ENCODE results near the gene COL6A5. TPM values are rescaled to one million over a fixed set of nuclear protein-coding genes. Genes with fewer than 3 reads are reported as not detected.

The COL6A5 gene
- total and polyA plus RNA-seq, 9 of the 15 experiments (the other 6 are each of a cell fraction or from before 2014, with no cell fraction given): 1.5 to 9.7 (median 5.6) TPM

DNA sequence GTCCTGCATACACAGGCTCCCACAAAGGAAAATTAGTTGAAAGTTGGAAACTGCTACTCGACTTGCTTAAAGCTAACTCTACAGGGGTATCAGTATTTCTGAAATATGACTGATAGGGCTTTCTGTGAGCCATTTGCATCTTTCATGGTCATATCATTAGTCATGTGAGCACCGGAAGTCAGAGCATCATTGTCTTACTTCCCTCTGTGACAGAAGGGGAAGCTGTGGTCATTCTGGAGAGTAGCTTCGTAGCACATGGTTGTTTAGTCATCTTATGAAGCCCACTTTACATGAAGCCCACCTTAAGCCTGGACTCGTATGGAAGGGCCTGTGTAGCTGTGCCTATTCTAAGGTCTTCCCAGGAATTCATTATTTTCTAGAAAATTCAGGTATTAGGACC lies 69.0 kb downstream of the COL6A5 start:
- Histone ChIP-seq H3K4me3 (no peak overlapping the region), H3K9me3 (replicated peaks; ENCODE audit: control insufficient read depth, insufficient read depth, low read depth, low read length) (no peaks in the 10 kb centered on the region), H3K9me1 (ENCODE audit: control insufficient read depth, insufficient read depth, low read length) (no peaks in the 10 kb centered on the region), H3K27ac (ENCODE audit: extremely low read depth, low read depth, low read length) (no peak overlapping the region), H3K4me1 (replicated peaks in 1 of 2; ENCODE audit: control insufficient read depth in 2 of 2, insufficient read depth in 2 of 2, low read length in 2 of 2) (no peaks in the 10 kb centered on the region), H3K9ac (ENCODE audit: insufficient read depth in 1 of 2, low read depth in 2 of 2, low read length in 2 of 2) (no peak overlapping the region), H2AFZ (ENCODE audit: low read depth, low read length) (no peak overlapping the region), H3K4me2 (ENCODE audit: insufficient read depth, low read length) (no peak overlapping the region), H3K79me2 (ENCODE audit: control insufficient read depth, insufficient read depth, low read length) (no peaks in the 10 kb centered on the region), H4K20me1 (replicated peaks; ENCODE audit: control insufficient read depth, insufficient read depth, low read length) (no peaks in the 10 kb centered on the region), H3K36me3 (ENCODE audit: control insufficient read depth, insufficient read depth, low read length) (peaks cover 31% of the 10 kb centered on the region; the same call in 2 of the 3 replicates), H3K27me3 (ENCODE audit: control insufficient read depth in 2 of 2, insufficient read depth in 2 of 2, low read length in 2 of 2) (no peaks in the 10 kb centered on the region)
- WGBS (ENCODE audit: insufficient coverage, low coverage, missing lambda C conversion rate): 81% methylated on average over 3 of the region's 4 CpGs
- no peak for FAIRE-seq
- ChIA-PET CTCF (ENCODE audit: low intra/inter-chr PET ratio) (no interaction called here), POLR2A (no interaction called here)
- BruUV-seq (replicated peaks): no TSS peak
- no peak for DNase-seq (ENCODE audit: extremely low read depth in 1 of 4, low spot score in 3 of 4)
- intact Hi-C loops (cut with micrococcal nuclease): no loop called here
- in situ Hi-C loops (cut with MboI): no loop called here
- ATAC-seq: no peak
- TF ChIP-seq ELF1 (tag; IDR thresholded peaks at IDR 0.05): no peak
- TF ChIP-seq, protein P1, sequence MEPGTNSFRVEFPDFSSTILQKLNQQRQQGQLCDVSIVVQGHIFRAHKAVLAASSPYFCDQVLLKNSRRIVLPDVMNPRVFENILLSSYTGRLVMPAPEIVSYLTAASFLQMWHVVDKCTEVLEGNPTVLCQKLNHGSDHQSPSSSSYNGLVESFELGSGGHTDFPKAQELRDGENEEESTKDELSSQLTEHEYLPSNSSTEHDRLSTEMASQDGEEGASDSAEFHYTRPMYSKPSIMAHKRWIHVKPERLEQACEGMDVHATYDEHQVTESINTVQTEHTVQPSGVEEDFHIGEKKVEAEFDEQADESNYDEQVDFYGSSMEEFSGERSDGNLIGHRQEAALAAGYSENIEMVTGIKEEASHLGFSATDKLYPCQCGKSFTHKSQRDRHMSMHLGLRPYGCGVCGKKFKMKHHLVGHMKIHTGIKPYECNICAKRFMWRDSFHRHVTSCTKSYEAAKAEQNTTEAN (CRISPR knock-in tag; IDR thresholded peaks at IDR 0.05): no peak
- no peak for TF ChIP-seq NR4A1 (CRISPR knock-in tag; IDR thresholded peaks at IDR 0.05)
- no peak for TF ChIP-seq NR4A1 (tag; IDR thresholded peaks at IDR 0.05)
- no peak for TF ChIP-seq SMARCC2 (IDR thresholded peaks at IDR 0.05; ENCODE audit: low read depth)
- TF ChIP-seq ZNF253 (CRISPR knock-in tag; conservative IDR thresholded peaks at IDR 0.05): no peak
- no peak for TF ChIP-seq BCOR (IDR thresholded peaks at IDR 0.05)
- TF ChIP-seq YY1 (IDR thresholded peaks at IDR 0.05; ENCODE audit: borderline replicate concordance in 1 of 3, control insufficient read depth in 1 of 3, extremely low read depth in 1 of 3, insufficient read depth in 3 of 3, insufficient read length in 1 of 3, insufficient replicate concordance in 2 of 3, low read depth in 1 of 3, low read length in 2 of 3): no peak
- TF ChIP-seq DIDO1 (tag; IDR thresholded peaks at IDR 0.05; ENCODE audit: low read depth): no peak
- TF ChIP-seq RREB1 (CRISPR knock-in tag; IDR thresholded peaks at IDR 0.05): no peak
- TF ChIP-seq TARDBP (IDR thresholded peaks at IDR 0.05): no peak
- TF ChIP-seq TFAM (CRISPR knock-in tag; conservative IDR thresholded peaks at IDR 0.05): no peak
- TF ChIP-seq, protein P2, sequence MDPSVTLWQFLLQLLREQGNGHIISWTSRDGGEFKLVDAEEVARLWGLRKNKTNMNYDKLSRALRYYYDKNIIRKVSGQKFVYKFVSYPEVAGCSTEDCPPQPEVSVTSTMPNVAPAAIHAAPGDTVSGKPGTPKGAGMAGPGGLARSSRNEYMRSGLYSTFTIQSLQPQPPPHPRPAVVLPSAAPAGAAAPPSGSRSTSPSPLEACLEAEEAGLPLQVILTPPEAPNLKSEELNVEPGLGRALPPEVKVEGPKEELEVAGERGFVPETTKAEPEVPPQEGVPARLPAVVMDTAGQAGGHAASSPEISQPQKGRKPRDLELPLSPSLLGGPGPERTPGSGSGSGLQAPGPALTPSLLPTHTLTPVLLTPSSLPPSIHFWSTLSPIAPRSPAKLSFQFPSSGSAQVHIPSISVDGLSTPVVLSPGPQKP (CRISPR knock-in tag; IDR thresholded peaks at IDR 0.05): no peak
- TF ChIP-seq NR2C2 (CRISPR knock-in tag; IDR thresholded peaks at IDR 0.05): no peak
- no peak for TF ChIP-seq NR2C2 (tag; IDR thresholded peaks at IDR 0.05)
- no peak for TF ChIP-seq ELF2 (CRISPR knock-in tag; IDR thresholded peaks at IDR 0.05)

Data from K562 (cell line).